GM23338 (cell line): ENCODE data around the gene RNF26.
A peak's percentile ranks its signal among the peaks of the same experiment; 100 is the strongest.

Experiments
- CREB1 ChIP-seq: fragments of 250-450 bp; sonication (Bioruptor Pico); IDR thresholded peaks from 2 replicates; pipeline ENCODE4 v1.5.0; 2020; ENCODE audit warnings: low read depth, mild to moderate bottlenecking, moderate library complexity
- EZH2 ChIP-seq: fragments of 200-600 bp; sonication (generic); IDR thresholded peaks from one replicate; pipeline ENCODE4 v1.8.0; 2017; ENCODE audit warnings: antibody characterized with exemption, mild to moderate bottlenecking, low read depth; ENCODE audit not compliant: unreplicated experiment
- EZH2phosphoT487 ChIP-seq: fragments of 200-600 bp; sonication (generic); IDR thresholded peaks from one replicate; pipeline ENCODE4 v1.8.1; 2018; ENCODE audit warnings: antibody characterized with exemption; ENCODE audit not compliant: unreplicated experiment
- JUNB ChIP-seq: IDR thresholded peaks from one replicate; pipeline ENCODE4 v1.6.1; 2016; ENCODE audit warnings: antibody characterized with exemption; ENCODE audit not compliant: unreplicated experiment
- NANOG ChIP-seq: IDR thresholded peaks from 2 replicates; pipeline ENCODE4 v1.6.1; 2016; ENCODE audit warnings: antibody characterized with exemption, borderline replicate concordance
- POLR2AphosphoS5 ChIP-seq: IDR thresholded peaks from 2 replicates; pipeline ENCODE4 v1.6.1; 2016; ENCODE audit warnings: antibody characterized with exemption, low read depth
- ZNF114 ChIP-seq: fragments of 250-450 bp; sonication (Bioruptor Pico); IDR thresholded peaks from 2 replicates; pipeline ENCODE4 v1.5.0; 2020; ENCODE audit warnings: mild to moderate bottlenecking, moderate library complexity
- TF ChIP-seq, protein P1 (sequence below), 2 experiments: fragments of 200-600 bp in 1 of 2; sonication (generic) in 1 of 2; conservative IDR thresholded peaks; 2 replicates each; pipeline versions ENCODE4 v1.5.1 to v1.6.1; 2016 to 2017; ENCODE audit warnings: antibody characterized with exemption in 2 of 2, low read depth in 2 of 2, mild to moderate bottlenecking in 2 of 2, moderate library complexity in 1 of 2
- TF ChIP-seq, protein P2 (sequence below): IDR thresholded peaks from one replicate; pipeline ENCODE4 v1.6.1; 2018; ENCODE audit warnings: antibody characterized with exemption; ENCODE audit not compliant: unreplicated experiment
- TF ChIP-seq, protein P3 (sequence below): IDR thresholded peaks from 2 replicates; pipeline ENCODE4 v1.6.1; 2016; ENCODE audit warnings: antibody characterized with exemption
- TF ChIP-seq, protein P4 (sequence below): fragments of 250-450 bp; sonication (Bioruptor Pico); IDR thresholded peaks from 2 replicates; pipeline ENCODE4 v1.5.0; 2020; ENCODE audit warnings: mild to moderate bottlenecking, moderate library complexity

DNA sequence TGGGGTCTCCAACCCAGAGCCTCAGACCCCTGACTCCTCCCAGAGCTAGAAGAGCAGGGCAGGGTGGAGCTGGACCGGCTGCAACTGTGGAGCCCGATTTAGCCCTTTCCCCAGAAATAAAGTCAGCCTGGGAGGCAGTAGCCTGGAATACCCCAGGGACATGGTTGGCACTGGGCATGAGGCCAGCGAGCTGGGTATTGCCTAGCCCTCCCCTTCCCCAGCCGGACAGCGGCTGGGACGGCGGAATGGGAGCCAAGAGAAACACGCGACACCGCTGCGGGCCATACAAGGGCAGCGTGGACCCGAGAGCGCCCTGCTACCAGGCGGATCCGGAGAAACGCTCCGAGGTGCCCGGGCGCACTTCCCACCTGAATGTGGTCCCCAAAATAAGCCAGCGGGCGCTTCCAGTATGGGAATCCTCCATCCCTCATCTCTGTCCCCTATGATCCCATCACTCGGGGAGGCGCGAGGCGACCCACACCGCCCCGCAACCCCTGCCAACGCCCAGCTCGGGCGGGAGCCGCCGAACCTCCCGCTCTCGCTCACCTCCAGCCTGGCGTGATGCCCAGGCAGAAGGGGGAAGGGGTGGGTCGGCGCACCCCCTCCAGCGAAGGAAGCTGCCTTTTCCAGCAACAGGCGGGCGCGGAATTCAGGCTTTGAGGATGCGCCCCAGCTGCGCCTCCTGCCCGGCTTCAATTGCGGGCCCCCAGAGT lies 18.2 kb upstream of the RNF26 start:
- TF ChIP-seq, protein P1, sequence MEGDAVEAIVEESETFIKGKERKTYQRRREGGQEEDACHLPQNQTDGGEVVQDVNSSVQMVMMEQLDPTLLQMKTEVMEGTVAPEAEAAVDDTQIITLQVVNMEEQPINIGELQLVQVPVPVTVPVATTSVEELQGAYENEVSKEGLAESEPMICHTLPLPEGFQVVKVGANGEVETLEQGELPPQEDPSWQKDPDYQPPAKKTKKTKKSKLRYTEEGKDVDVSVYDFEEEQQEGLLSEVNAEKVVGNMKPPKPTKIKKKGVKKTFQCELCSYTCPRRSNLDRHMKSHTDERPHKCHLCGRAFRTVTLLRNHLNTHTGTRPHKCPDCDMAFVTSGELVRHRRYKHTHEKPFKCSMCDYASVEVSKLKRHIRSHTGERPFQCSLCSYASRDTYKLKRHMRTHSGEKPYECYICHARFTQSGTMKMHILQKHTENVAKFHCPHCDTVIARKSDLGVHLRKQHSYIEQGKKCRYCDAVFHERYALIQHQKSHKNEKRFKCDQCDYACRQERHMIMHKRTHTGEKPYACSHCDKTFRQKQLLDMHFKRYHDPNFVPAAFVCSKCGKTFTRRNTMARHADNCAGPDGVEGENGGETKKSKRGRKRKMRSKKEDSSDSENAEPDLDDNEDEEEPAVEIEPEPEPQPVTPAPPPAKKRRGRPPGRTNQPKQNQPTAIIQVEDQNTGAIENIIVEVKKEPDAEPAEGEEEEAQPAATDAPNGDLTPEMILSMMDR (conservative IDR thresholded peaks at IDR 0.05; ENCODE audit: low read depth in 2 of 2) = no peak
- no peak for TF ChIP-seq ZNF114
- no peak for TF ChIP-seq EZH2phosphoT487
- TF ChIP-seq EZH2 = peak; percentile 35
- TF ChIP-seq, protein P2, sequence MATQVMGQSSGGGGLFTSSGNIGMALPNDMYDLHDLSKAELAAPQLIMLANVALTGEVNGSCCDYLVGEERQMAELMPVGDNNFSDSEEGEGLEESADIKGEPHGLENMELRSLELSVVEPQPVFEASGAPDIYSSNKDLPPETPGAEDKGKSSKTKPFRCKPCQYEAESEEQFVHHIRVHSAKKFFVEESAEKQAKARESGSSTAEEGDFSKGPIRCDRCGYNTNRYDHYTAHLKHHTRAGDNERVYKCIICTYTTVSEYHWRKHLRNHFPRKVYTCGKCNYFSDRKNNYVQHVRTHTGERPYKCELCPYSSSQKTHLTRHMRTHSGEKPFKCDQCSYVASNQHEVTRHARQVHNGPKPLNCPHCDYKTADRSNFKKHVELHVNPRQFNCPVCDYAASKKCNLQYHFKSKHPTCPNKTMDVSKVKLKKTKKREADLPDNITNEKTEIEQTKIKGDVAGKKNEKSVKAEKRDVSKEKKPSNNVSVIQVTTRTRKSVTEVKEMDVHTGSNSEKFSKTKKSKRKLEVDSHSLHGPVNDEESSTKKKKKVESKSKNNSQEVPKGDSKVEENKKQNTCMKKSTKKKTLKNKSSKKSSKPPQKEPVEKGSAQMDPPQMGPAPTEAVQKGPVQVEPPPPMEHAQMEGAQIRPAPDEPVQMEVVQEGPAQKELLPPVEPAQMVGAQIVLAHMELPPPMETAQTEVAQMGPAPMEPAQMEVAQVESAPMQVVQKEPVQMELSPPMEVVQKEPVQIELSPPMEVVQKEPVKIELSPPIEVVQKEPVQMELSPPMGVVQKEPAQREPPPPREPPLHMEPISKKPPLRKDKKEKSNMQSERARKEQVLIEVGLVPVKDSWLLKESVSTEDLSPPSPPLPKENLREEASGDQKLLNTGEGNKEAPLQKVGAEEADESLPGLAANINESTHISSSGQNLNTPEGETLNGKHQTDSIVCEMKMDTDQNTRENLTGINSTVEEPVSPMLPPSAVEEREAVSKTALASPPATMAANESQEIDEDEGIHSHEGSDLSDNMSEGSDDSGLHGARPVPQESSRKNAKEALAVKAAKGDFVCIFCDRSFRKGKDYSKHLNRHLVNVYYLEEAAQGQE = no peak
- no peak for TF ChIP-seq JUNB
- TF ChIP-seq, protein P3, sequence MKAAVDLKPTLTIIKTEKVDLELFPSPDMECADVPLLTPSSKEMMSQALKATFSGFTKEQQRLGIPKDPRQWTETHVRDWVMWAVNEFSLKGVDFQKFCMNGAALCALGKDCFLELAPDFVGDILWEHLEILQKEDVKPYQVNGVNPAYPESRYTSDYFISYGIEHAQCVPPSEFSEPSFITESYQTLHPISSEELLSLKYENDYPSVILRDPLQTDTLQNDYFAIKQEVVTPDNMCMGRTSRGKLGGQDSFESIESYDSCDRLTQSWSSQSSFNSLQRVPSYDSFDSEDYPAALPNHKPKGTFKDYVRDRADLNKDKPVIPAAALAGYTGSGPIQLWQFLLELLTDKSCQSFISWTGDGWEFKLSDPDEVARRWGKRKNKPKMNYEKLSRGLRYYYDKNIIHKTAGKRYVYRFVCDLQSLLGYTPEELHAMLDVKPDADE = no peak
- TF ChIP-seq POLR2AphosphoS5 = no peak
- no peak for TF ChIP-seq CREB1 (CRISPR knock-in tag)
- TF ChIP-seq NANOG = no peak
- TF ChIP-seq, protein P4, sequence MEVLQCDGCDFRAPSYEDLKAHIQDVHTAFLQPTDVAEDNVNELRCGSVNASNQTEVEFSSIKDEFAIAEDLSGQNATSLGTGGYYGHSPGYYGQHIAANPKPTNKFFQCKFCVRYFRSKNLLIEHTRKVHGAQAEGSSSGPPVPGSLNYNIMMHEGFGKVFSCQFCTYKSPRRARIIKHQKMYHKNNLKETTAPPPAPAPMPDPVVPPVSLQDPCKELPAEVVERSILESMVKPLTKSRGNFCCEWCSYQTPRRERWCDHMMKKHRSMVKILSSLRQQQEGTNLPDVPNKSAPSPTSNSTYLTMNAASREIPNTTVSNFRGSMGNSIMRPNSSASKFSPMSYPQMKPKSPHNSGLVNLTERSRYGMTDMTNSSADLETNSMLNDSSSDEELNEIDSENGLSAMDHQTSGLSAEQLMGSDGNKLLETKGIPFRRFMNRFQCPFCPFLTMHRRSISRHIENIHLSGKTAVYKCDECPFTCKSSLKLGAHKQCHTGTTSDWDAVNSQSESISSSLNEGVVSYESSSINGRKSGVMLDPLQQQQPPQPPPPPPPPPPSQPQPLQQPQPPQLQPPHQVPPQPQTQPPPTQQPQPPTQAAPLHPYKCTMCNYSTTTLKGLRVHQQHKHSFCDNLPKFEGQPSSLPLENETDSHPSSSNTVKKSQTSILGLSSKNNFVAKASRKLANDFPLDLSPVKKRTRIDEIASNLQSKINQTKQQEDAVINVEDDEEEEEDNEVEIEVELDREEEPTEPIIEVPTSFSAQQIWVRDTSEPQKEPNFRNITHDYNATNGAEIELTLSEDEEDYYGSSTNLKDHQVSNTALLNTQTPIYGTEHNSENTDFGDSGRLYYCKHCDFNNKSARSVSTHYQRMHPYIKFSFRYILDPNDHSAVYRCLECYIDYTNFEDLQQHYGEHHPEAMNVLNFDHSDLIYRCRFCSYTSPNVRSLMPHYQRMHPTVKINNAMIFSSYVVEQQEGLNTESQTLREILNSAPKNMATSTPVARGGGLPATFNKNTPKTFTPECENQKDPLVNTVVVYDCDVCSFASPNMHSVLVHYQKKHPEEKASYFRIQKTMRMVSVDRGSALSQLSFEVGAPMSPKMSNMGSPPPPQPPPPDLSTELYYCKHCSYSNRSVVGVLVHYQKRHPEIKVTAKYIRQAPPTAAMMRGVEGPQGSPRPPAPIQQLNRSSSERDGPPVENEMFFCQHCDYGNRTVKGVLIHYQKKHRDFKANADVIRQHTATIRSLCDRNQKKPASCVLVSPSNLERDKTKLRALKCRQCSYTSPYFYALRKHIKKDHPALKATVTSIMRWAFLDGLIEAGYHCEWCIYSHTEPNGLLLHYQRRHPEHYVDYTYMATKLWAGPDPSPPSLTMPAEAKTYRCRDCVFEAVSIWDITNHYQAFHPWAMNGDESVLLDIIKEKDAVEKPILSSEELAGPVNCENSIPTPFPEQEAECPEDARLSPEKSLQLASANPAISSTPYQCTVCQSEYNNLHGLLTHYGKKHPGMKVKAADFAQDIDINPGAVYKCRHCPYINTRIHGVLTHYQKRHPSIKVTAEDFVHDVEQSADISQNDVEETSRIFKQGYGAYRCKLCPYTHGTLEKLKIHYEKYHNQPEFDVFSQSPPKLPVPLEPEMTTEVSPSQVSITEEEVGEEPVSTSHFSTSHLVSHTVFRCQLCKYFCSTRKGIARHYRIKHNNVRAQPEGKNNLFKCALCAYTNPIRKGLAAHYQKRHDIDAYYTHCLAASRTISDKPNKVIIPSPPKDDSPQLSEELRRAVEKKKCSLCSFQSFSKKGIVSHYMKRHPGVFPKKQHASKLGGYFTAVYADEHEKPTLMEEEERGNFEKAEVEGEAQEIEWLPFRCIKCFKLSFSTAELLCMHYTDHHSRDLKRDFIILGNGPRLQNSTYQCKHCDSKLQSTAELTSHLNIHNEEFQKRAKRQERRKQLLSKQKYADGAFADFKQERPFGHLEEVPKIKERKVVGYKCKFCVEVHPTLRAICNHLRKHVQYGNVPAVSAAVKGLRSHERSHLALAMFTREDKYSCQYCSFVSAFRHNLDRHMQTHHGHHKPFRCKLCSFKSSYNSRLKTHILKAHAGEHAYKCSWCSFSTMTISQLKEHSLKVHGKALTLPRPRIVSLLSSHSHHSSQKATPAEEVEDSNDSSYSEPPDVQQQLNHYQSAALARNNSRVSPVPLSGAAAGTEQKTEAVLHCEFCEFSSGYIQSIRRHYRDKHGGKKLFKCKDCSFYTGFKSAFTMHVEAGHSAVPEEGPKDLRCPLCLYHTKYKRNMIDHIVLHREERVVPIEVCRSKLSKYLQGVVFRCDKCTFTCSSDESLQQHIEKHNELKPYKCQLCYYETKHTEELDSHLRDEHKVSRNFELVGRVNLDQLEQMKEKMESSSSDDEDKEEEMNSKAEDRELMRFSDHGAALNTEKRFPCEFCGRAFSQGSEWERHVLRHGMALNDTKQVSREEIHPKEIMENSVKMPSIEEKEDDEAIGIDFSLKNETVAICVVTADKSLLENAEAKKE (CRISPR knock-in tag) = no peak
